ENCODE results near the gene PLCL1. TPM values are rescaled to one million over a fixed set of nuclear protein-coding genes. Genes with fewer than 3 reads are reported as not detected.

Gene PLCL1
- total RNA-seq, 2 experiments from 2014 or later: 1.6 to 1.8 TPM

- no peak overlapping the region for H3K4me3 Mint-ChIP-seq
- no peaks in the 10 kb centered on the region for H3K4me1 Mint-ChIP-seq
- no peak for DNase-seq
- no peak overlapping the region for H3K27ac Mint-ChIP-seq
- no peaks in the 10 kb centered on the region for H3K27me3 Mint-ChIP-seq
- H3K36me3 Mint-ChIP-seq (ENCODE audit: low read depth): no peaks in the 10 kb centered on the region
- CTCF ChIA-PET: no interaction called here
- H3K9me3 Mint-ChIP-seq: no peaks in the 10 kb centered on the region
- POLR2A ChIA-PET: interaction anchor here (0.6 kb wide), 1 partner anchor 17 kb away, joined by 3 read pairs; no protein-coding TSS in a partner anchor
These were observed 252.4 kb downstream of the PLCL1 start for GRCh38 chr2:198056836-198057235.

- Mint-ChIP-seq H3K27ac (no peak overlapping the region), H3K4me3 (no peak overlapping the region), H3K9me3 (no peaks in the 10 kb centered on the region), H3K27me3 (no peaks in the 10 kb centered on the region), H3K4me1 (no peaks in the 10 kb centered on the region), H3K36me3 (ENCODE audit: low read depth) (no peaks in the 10 kb centered on the region)
- DNase-seq: no peak
- CTCF ChIA-PET: no interaction called here
- POLR2A ChIA-PET: no interaction called here
These were observed 255.4 kb downstream of the PLCL1 start for GRCh38 chr2:198059800-198060199.

DNA sequence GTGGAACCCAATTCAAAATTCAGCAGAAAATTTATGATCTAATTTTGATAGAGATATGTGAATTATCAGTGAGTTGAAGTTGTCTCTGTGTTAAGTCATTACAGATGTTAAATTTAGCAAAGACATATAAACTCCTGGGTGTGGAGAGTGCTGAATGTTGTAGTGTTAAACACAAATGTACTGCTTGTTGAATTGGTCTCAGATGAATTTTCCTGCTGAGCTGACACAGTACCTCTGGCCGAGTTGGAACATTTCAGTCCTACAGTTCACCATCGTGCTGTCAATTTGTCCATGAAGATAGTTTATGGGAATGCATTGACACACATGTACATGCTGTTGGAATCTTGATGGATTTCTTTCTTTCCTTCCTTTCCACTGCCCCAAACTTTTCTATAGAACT is 255.9 kb downstream of the PLCL1 start:
- POLR2A ChIA-PET: interaction anchor here (0.6 kb wide), 1 partner anchor 66 kb away, joined by 3 read pairs; no protein-coding TSS in a partner anchor
- H3K27me3 Mint-ChIP-seq: no peaks in the 10 kb centered on the region
- H3K9me3 Mint-ChIP-seq: no peaks in the 10 kb centered on the region
- CTCF ChIA-PET: no interaction called here
- H3K4me3 Mint-ChIP-seq: no peak overlapping the region
- DNase-seq: no peak
- no peaks in the 10 kb centered on the region for H3K4me1 Mint-ChIP-seq
- no peak overlapping the region for H3K27ac Mint-ChIP-seq
- no peaks in the 10 kb centered on the region for H3K36me3 Mint-ChIP-seq (ENCODE audit: low read depth)

DNA sequence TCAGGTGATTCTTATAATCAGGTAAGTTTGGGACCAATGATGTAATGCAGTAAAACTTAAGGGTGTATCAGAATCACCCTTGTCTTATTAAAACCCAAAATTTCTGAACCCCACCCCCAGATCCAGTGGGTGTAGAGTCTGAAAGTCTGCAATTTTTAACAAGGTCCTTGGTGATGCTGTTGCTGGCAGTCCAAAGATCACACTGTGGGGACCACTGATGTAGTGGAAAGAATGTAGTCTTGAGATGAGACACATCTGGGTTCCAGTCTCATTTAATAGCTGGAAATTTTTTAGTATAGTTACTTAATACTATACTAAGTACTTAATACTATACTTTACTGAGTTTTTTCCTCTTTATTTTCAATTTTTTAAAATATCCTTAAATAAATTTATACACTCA is 258.4 kb downstream of the PLCL1 start:
- POLR2A ChIA-PET: interaction anchor here (0.5 kb wide), 1 partner anchor 129 kb away, joined by 3 read pairs; no protein-coding TSS in a partner anchor
- Mint-ChIP-seq H3K27ac (no peak overlapping the region), H3K36me3 (ENCODE audit: low read depth) (no peaks in the 10 kb centered on the region), H3K27me3 (no peaks in the 10 kb centered on the region), H3K4me3 (no peak overlapping the region), H3K9me3 (no peaks in the 10 kb centered on the region), H3K4me1 (no peaks in the 10 kb centered on the region)
- CTCF ChIA-PET: no interaction called here
- DNase-seq: no peak

GRCh38 chr2:198063242-198063641 is 258.8 kb downstream of the PLCL1 start:
- ChIA-PET CTCF (no interaction called here), POLR2A (no interaction called here)
- Mint-ChIP-seq H3K4me1 (no peaks in the 10 kb centered on the region), H3K4me3 (no peak overlapping the region), H3K9me3 (no peaks in the 10 kb centered on the region), H3K27me3 (no peaks in the 10 kb centered on the region), H3K36me3 (ENCODE audit: low read depth) (no peaks in the 10 kb centered on the region), H3K27ac (no peak overlapping the region)
- DNase-seq: no peak

DNA sequence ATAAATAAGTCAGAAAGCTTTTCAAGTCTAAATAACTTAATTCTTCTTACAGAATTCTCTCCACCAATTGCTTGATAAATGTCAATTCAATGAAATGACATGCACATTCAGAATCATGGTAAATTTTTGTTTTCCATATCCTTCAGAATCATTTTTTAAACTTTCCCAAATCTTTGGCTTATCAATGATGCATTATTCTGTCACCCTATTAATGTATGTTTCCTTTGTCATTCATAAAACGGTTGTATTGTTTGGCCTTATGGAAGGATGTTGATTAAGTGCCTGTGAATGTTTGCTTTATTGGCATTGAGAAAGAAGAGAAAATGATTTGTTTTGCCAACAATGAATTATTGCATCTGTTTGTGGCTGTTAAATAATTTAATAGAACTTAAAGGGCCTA is 260.9 kb downstream of the PLCL1 start:
- H3K27ac Mint-ChIP-seq: no peak overlapping the region
- POLR2A ChIA-PET: no interaction called here
- CTCF ChIA-PET: interaction anchor here (1.6 to 1.9 kb wide), 2 partner anchors 18 to 53 kb away, joined by 3 to 6 read pairs; no protein-coding TSS in a partner anchor
- H3K4me3 Mint-ChIP-seq: no peak overlapping the region
- H3K9me3 Mint-ChIP-seq: no peaks in the 10 kb centered on the region
- H3K27me3 Mint-ChIP-seq: no peaks in the 10 kb centered on the region
- no peaks in the 10 kb centered on the region for H3K4me1 Mint-ChIP-seq
- H3K36me3 Mint-ChIP-seq (ENCODE audit: low read depth): no peaks in the 10 kb centered on the region
- DNase-seq: no peak

- H3K27me3 Mint-ChIP-seq: no peaks in the 10 kb centered on the region
- no peaks in the 10 kb centered on the region for H3K9me3 Mint-ChIP-seq
- H3K27ac Mint-ChIP-seq: no peak overlapping the region
- H3K36me3 Mint-ChIP-seq (ENCODE audit: low read depth): no peaks in the 10 kb centered on the region
- no peak for DNase-seq
- H3K4me1 Mint-ChIP-seq: no peaks in the 10 kb centered on the region
- POLR2A ChIA-PET: no interaction called here
- CTCF ChIA-PET: interaction anchor here (1.0 to 1.9 kb wide), 3 partner anchors 17 to 29 kb away, joined by 3 to 6 read pairs (median 4); no protein-coding TSS in a partner anchor
- H3K4me3 Mint-ChIP-seq: no peak overlapping the region
These were observed 262.2 kb downstream of the PLCL1 start for GRCh38 chr2:198066597-198066996.

GRCh38 chr2:198072655-198073054 is 268.3 kb downstream of the PLCL1 start:
- CTCF ChIA-PET: no interaction called here
- H3K27ac Mint-ChIP-seq: no peak overlapping the region
- no peaks in the 10 kb centered on the region for H3K27me3 Mint-ChIP-seq
- POLR2A ChIA-PET: no interaction called here
- H3K36me3 Mint-ChIP-seq (ENCODE audit: low read depth): no peaks in the 10 kb centered on the region
- H3K4me1 Mint-ChIP-seq: no peaks in the 10 kb centered on the region
- no peak for DNase-seq
- peaks cover 2% of the 10 kb centered on the region for H3K9me3 Mint-ChIP-seq
- no peak overlapping the region for H3K4me3 Mint-ChIP-seq

DNA sequence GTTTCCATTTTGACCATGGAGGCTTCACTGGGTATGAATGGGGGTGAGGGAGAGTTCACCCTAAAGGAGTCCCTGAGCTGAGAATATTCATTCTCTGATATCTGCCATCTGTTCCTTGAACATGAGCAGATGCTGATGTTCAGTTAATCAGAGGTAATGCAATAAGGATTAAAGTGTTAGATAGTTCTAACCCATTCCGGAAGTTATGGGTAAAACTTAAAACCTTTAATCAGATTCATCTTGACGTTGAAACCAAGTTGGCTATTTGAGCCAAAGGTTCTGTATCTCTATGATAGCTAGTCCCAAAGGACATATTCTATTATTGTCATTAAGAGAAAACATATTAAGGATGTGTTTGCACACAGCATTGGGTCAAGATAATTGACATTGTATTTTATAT is 268.9 kb downstream of the PLCL1 start:
- Mint-ChIP-seq H3K27ac (no peak overlapping the region), H3K27me3 (no peaks in the 10 kb centered on the region), H3K4me1 (no peaks in the 10 kb centered on the region), H3K4me3 (no peak overlapping the region), H3K9me3 (peaks cover 2% of the 10 kb centered on the region), H3K36me3 (ENCODE audit: low read depth) (no peaks in the 10 kb centered on the region)
- DNase-seq: no peak
- ChIA-PET CTCF (no interaction called here), POLR2A (no interaction called here)

GRCh38 chr2:198077477-198077876 is 273.1 kb downstream of the PLCL1 start:
- Mint-ChIP-seq H3K27me3 (no peaks in the 10 kb centered on the region), H3K4me1 (no peaks in the 10 kb centered on the region), H3K9me3 (peaks cover 2% of the 10 kb centered on the region), H3K27ac (no peak overlapping the region), H3K36me3 (ENCODE audit: low read depth) (no peaks in the 10 kb centered on the region), H3K4me3 (no peak overlapping the region)
- CTCF ChIA-PET: interaction anchor here (0.6 kb wide), 1 partner anchor 39 kb away, joined by 3 read pairs; no protein-coding TSS in a partner anchor
- POLR2A ChIA-PET: no interaction called here
- no peak for DNase-seq

DNA sequence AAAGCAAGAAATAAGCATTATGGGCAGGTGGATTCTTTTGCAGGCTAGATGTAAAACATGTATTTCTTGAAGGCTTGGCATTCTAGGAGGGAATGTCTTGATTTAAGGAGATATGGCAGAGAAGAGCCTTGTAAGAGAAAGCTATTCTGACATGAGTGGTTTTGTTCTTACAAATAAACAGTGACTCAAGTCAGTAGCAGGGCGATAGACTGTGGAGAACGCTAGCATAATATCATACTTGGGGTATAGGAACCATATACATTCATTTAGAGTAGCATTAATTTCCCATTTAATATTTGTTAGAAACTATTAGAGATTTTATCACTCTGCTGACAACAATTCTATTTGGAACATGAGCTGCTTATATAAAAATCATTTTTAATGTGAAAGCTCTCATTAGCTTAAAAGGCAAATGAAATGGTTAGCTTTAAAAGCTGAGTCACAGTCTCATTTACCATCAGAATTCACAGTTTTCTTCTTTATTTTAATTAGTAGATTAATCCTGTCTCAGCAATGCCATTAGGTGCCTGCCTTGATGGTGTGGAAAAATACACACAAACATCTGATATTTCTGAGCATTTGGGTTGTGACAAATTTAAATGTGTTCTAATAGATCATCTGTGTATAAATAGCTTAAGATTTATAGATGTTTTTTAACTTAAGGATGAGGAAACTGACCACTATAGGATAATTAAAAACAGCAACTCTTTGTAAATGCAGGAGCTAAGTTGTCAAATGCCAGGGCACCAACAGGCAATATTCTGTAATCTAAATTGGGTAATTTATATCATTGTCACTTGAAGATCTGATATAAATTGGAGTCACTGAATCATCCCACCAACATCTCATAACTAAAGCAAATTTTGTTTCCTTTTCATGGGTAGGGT is 276.7 kb downstream of the PLCL1 start:
- no peak for DNase-seq
- Mint-ChIP-seq H3K36me3 (ENCODE audit: low read depth) (no peaks in the 10 kb centered on the region), H3K4me3 (no peak overlapping the region), H3K9me3 (no peaks in the 10 kb centered on the region), H3K4me1 (no peaks in the 10 kb centered on the region), H3K27me3 (no peaks in the 10 kb centered on the region), H3K27ac (no peak overlapping the region)
- ChIA-PET POLR2A (no interaction called here), CTCF (interaction anchor here (0.6 kb wide), 1 partner anchor 38 kb away, joined by 3 read pairs; no protein-coding TSS in a partner anchor)

DNA sequence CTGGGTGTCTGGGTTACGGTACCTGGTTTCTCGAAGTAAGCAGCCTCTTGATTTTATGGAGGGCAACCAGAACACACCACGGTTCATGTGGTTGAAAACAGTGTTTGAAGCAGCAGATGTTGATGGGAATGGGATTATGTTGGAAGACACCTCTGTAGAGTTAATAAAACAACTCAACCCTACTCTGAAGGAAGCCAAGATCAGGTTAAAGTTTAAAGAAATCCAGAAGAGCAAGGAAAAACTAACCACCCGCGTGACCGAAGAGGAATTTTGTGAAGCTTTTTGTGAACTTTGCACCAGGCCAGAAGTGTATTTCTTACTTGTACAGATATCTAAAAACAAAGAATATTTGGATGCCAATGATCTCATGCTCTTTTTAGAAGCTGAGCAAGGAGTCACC is 279.8 kb downstream of the PLCL1 start:
- no peak overlapping the region for H3K4me3 Mint-ChIP-seq
- no peaks in the 10 kb centered on the region for H3K9me3 Mint-ChIP-seq
- H3K27ac Mint-ChIP-seq: no peak overlapping the region
- CTCF ChIA-PET: no interaction called here
- POLR2A ChIA-PET: no interaction called here
- no peaks in the 10 kb centered on the region for H3K27me3 Mint-ChIP-seq
- H3K4me1 Mint-ChIP-seq: no peaks in the 10 kb centered on the region
- no peaks in the 10 kb centered on the region for H3K36me3 Mint-ChIP-seq (ENCODE audit: low read depth)
- no peak for DNase-seq

DNA sequence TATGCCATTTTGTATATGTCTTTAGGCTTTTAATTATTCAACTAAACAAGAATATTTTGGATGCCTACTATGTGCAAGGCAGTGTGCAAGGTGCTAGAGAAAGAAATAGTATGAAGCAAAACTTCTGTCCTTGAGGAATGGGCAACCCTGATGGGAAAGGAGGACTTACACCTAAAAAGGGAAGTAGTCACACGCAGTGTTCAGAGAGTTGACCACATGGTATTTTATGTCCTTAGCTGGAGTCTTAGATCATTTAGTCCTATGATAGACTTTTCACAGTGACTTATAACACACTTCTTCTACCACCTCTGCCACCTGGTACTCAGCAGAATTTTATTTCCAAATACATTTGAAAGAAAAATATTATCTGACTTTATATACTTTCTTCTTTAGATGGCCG is 291.6 kb downstream of the PLCL1 start:
- CTCF ChIA-PET: interaction anchor here (1.0 to 1.4 kb wide), 2 partner anchors 29 to 49 kb away, joined by 3 read pairs; no protein-coding TSS in a partner anchor
- H3K4me3 Mint-ChIP-seq: no peak overlapping the region
- no peaks in the 10 kb centered on the region for H3K9me3 Mint-ChIP-seq
- DNase-seq: no peak
- POLR2A ChIA-PET: no interaction called here
- H3K36me3 Mint-ChIP-seq (ENCODE audit: low read depth): no peaks in the 10 kb centered on the region
- H3K27ac Mint-ChIP-seq: no peak overlapping the region
- no peaks in the 10 kb centered on the region for H3K4me1 Mint-ChIP-seq
- no peaks in the 10 kb centered on the region for H3K27me3 Mint-ChIP-seq

DNA sequence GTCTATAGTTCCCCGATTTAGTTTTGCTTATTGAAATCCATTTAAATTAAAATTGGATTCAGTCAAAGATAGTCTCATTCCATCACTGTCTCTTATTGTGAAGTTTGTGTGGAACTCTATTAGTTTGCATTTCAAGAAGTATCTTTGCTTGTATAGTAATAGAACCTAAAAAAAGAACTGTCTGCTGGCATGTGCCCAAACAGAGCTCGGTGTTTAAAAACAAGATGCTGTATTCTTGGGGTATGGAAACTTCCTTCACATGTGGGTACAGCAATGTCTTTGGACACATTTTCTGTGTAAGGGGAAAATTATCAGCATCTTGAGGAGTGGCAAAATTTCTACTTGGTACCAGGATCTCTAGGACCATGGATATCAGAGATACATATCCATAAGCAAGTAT is 292.6 kb downstream of the PLCL1 start:
- CTCF ChIA-PET: no interaction called here
- Mint-ChIP-seq H3K4me3 (no peak overlapping the region), H3K27ac (no peak overlapping the region), H3K4me1 (no peaks in the 10 kb centered on the region), H3K9me3 (no peaks in the 10 kb centered on the region), H3K27me3 (no peaks in the 10 kb centered on the region), H3K36me3 (ENCODE audit: low read depth) (no peaks in the 10 kb centered on the region)
- DNase-seq: no peak
- POLR2A ChIA-PET: no interaction called here

All from activated CD4-positive, alpha-beta T cell treated with anti-CD3 and anti-CD28 coated beads, Interleukin-2, amount 10 ng/mL, durations not matched to agents 7 days and 5 days (primary cell).